ENCODE data around the gene APOA5. TPM values are rescaled to one million over a fixed set of nuclear protein-coding genes. Genes with fewer than 3 reads are reported as not detected.
"Not testable (repeated sequence)": the region's sequence is repeated elsewhere in the genome, so short reads cannot be mapped to it uniquely, and the experiment has no call there.

The APOA5 gene
- total RNA-seq, 4 donors from 2014 or later: not detected

GRCh38 chr11:116812109-116812508 lies 20.4 kb upstream of the APOA5 start:
- TF ChIP-seq CTCF (IDR thresholded peaks at IDR 0.05) (no peak), POLR2A (IDR thresholded peaks at IDR 0.05) (no peak), EP300 (IDR thresholded peaks at IDR 0.05) (no peak)
- Histone ChIP-seq H3K36me3 (no peaks in the 10 kb centered on the region), H3K4me1 (no peaks in the 10 kb centered on the region), H3K9me3 (no peaks in the 10 kb centered on the region), H3K27me3 (no peaks in the 10 kb centered on the region), H3K27ac (no peak overlapping the region), H3K4me3 (no peak overlapping the region)
- WGBS, 2 donors: 97 to 98% methylated on average over 4 of the region's 4 CpGs
- DNase-seq (ENCODE audit: low spot score in 2 of 2): no peak

DNA sequence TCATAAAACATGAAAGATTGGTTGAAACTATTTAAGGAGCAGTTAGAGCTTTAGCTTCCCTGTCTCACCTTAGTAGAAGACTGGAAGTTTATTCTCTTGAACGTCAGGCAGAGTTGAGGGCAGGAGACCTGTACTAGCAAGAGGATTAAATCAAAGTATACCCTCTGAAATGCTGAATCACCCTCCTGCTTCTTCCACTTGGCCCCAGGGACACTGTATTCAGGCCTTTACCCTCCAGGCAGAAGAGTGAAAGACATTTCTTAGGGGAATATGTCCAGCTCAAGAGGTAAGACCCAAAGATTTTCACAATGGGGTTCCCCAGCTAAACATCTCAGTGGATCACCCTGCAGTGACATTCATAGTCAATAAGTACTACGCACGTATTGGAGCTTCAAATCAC lies 19.5 kb upstream of the APOA5 start:
- Histone ChIP-seq H3K4me1 (no peaks in the 10 kb centered on the region), H3K4me3 (no peak overlapping the region), H3K27ac (no peak overlapping the region), H3K9me3 (no peaks in the 10 kb centered on the region), H3K36me3 (no peaks in the 10 kb centered on the region), H3K27me3 (no peaks in the 10 kb centered on the region)
- 77 to 78% methylated on average over 3 of the region's 3 CpGs for WGBS, 2 donors
- TF ChIP-seq CTCF (IDR thresholded peaks at IDR 0.05) (no peak), EP300 (IDR thresholded peaks at IDR 0.05) (no peak), POLR2A (IDR thresholded peaks at IDR 0.05) (no peak)
- no peak for DNase-seq (ENCODE audit: low spot score in 2 of 2)

GRCh38 chr11:116808262-116809175 lies 16.8 kb upstream of the APOA5 start:
- Histone ChIP-seq H3K27me3 (no peaks in the 10 kb centered on the region), H3K36me3 (no peaks in the 10 kb centered on the region), H3K27ac (no peak overlapping the region), H3K9me3 (no peaks in the 10 kb centered on the region), H3K4me1 (no peaks in the 10 kb centered on the region), H3K4me3 (no peak overlapping the region)
- DNase-seq (ENCODE audit: low spot score in 2 of 2): no peak
- 79 to 82% methylated on average over 14 of the region's 14 CpGs for WGBS, 2 donors
- TF ChIP-seq EP300 (IDR thresholded peaks at IDR 0.05) (no peak), CTCF (IDR thresholded peaks at IDR 0.05) (no peak), POLR2A (IDR thresholded peaks at IDR 0.05) (no peak)

GRCh38 chr11:116807601-116808261 lies 16.1 kb upstream of the APOA5 start:
- no peak overlapping the region for H3K27ac ChIP-seq
- DNase-seq (ENCODE audit: low spot score in 2 of 2): no peak
- H3K4me1 ChIP-seq: no peaks in the 10 kb centered on the region
- no peaks in the 10 kb centered on the region for H3K36me3 ChIP-seq
- TF ChIP-seq POLR2A (IDR thresholded peaks at IDR 0.05) (no peak), EP300 (IDR thresholded peaks at IDR 0.05) (no peak), CTCF (IDR thresholded peaks at IDR 0.05) (no peak)
- H3K27me3 ChIP-seq: no peaks in the 10 kb centered on the region
- WGBS, 2 donors: 85 to 91% methylated on average over 6 of the region's 6 CpGs
- H3K4me3 ChIP-seq: no peak overlapping the region
- no peaks in the 10 kb centered on the region for H3K9me3 ChIP-seq

- H3K9me3 ChIP-seq: no peaks in the 10 kb centered on the region
- TF ChIP-seq EP300 (IDR thresholded peaks at IDR 0.05) (no peak), CTCF (IDR thresholded peaks at IDR 0.05) (no peak), POLR2A (IDR thresholded peaks at IDR 0.05) (no peak)
- H3K27me3 ChIP-seq: no peaks in the 10 kb centered on the region
- DNase-seq (ENCODE audit: low spot score in 2 of 2): no peak
- H3K4me3 ChIP-seq: no peak overlapping the region
- no peaks in the 10 kb centered on the region for H3K4me1 ChIP-seq
- 52 to 61% methylated on average over 3 of the region's 3 CpGs for WGBS, 2 donors
- no peak overlapping the region for H3K27ac ChIP-seq
- H3K36me3 ChIP-seq: no peaks in the 10 kb centered on the region
These were observed 12.3 kb upstream of the APOA5 start for GRCh38 chr11:116804001-116804400.

DNA sequence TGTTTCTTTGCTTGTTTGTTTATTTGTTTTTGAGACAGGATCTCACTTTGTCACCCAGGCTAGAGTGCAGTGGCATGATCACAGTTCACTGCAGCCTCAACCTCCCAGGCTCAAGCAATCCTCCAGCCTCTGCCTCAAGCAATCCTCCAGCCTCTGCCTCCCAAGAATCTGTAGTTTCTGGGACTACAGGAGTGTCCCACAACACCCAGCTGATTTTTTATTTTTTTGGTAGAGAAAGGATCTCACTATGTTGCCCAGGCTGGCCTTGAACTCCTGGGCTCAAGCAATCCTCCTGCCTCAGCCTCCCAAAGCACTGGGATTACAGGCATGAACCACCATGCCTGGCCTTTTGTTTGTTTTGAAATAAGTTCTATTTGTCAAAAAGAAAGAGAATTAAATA lies 10.0 kb upstream of the APOA5 start:
- not testable (repeated sequence) for DNase-seq (ENCODE audit: low spot score in 2 of 2)

More for the DNA sequence above, 10.0 kb upstream of the APOA5 start:
- not testable (repeated sequence) for H3K4me3 ChIP-seq, H3K36me3 ChIP-seq, H3K9me3 ChIP-seq, H3K27ac ChIP-seq, H3K27me3 ChIP-seq, H3K4me1 ChIP-seq
